Endodermal cell (in vitro differentiated cells): ENCODE data around the gene SSTR5. TPM values are rescaled to one million over a fixed set of nuclear protein-coding genes. Genes with fewer than 3 reads are reported as not detected.

Experiments used
- DNase-seq: peaks from one replicate; pipeline ENCODE4 v3.0.0-alpha.2; 2017
- H3K27ac ChIP-seq: 2 replicates; pipeline ENCODE4 v1.5.1; 2013; ENCODE audit warnings: mild to moderate bottlenecking, low read depth, low read length, moderate library complexity
- H3K27me3 ChIP-seq: 2 replicates; pipeline ENCODE4 v1.6.1; 2013; ENCODE audit warnings: mild to moderate bottlenecking, low read length, moderate library complexity; ENCODE audit not compliant: insufficient read depth, control insufficient read depth, poor library complexity, severe bottlenecking
- H3K36me3 ChIP-seq: 2 replicates; pipeline ENCODE4 v1.7.0; 2013; ENCODE audit warnings: mild to moderate bottlenecking, low read length, moderate library complexity; ENCODE audit not compliant: control insufficient read depth, insufficient read depth
- H3K4me1 ChIP-seq: one replicate; pipeline ENCODE4 v1.7.0; 2013; ENCODE audit warnings: low read length; ENCODE audit not compliant: control insufficient read depth, insufficient read depth
- H3K4me3 ChIP-seq: 2 replicates; pipeline ENCODE4 v1.5.1; 2013; ENCODE audit warnings: mild to moderate bottlenecking, low read length, moderate library complexity
- H3K9ac ChIP-seq: 2 replicates; pipeline ENCODE4 v1.6.1; 2013; ENCODE audit warnings: mild to moderate bottlenecking, low read length, moderate library complexity; ENCODE audit not compliant: poor library complexity, severe bottlenecking; ENCODE audit errors: extremely low read depth
- H3K9me3 ChIP-seq: 2 replicates; pipeline ENCODE4 v1.6.1; 2013; ENCODE audit warnings: mild to moderate bottlenecking, low read length, moderate library complexity; ENCODE audit not compliant: control insufficient read depth
- H3K27ac Mint-ChIP-seq: 2 replicates; pipeline ENCODE4 v1.8.0; 2020; ENCODE audit warnings: mixed read lengths
- H3K27me3 Mint-ChIP-seq: 2 replicates; pipeline ENCODE4 v1.8.0; 2021; ENCODE audit warnings: mild to moderate bottlenecking, mixed read lengths; ENCODE audit not compliant: insufficient read depth
- H3K36me3 Mint-ChIP-seq: 2 replicates; pipeline ENCODE4 v1.8.0; 2020; ENCODE audit warnings: low read depth, mixed read lengths
- H3K4me1 Mint-ChIP-seq: 2 replicates; pipeline ENCODE4 v1.8.0; 2020; ENCODE audit warnings: mixed read lengths
- H3K4me3 Mint-ChIP-seq: 2 replicates; pipeline ENCODE4 v1.8.0; 2020; ENCODE audit warnings: mild to moderate bottlenecking, moderate library complexity, mixed read lengths
- H3K9me3 Mint-ChIP-seq: 2 replicates; pipeline ENCODE4 v1.8.0; 2020; ENCODE audit warnings: mild to moderate bottlenecking, mixed read lengths
- WGBS, 2 experiments: methylation state at CpG; one replicate each; pipeline versions ENCODE4 v1.1.5 to v1.1.7; 2013; ENCODE audit warnings: missing lambda C conversion rate in 2 of 2, mixed read lengths in 1 of 2; ENCODE audit not compliant: insufficient coverage in 1 of 2, insufficient read length in 1 of 2; 5-methylcytosine and 5-hydroxymethylcytosine counted together
- total RNA-seq, 2 donors: library from RNA; stranded (reverse); fragmentation: NEBNext Ultra II Directional in 1 of 2; extraction: Animal tissue kit (Norgen Biotek cat#: 25700) in 1 of 2; gene quantifications; 2 replicates in 1 of 2; 3 replicates in 1 of 2; pipeline ENCODE4 v1.2.1, GENCODE V29; 2021
- TF ChIP-seq, protein P1 (sequence below): fragments of 200-600 bp; sonication (generic); conservative IDR thresholded peaks from 2 replicates; pipeline ENCODE4 v1.5.0; 2021; ENCODE audit warnings: antibody characterized with exemption, mild to moderate bottlenecking

The SSTR5 gene
- total RNA-seq, 2 donors from 2014 or later, result 0.64 to 1.3 TPM

DNA sequence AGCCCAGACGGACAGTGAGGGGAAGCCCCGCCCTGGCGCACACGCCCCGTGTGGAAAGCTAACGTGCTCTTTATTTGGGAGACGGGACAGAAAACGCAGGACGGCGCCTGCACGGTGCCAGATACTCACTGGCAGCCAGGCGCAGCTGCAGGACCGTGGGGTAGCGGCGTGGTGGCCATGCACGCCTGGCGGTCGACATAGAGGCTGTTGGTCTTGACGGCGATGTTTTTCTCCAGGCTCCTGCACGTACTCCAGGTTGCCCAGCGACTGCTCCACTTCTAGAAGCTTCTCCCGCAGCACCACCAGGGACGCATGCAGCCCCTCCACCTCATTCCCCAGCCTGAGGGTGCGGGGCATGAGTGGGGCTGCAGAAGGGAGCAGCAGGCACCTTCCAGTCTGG, 28.6 kb downstream of the SSTR5 start:
- WGBS, 2 experiments, result 89 to 92% methylated on average over 22 to 25 of the region's 25 CpGs
- Mint-ChIP-seq H3K27ac (no peak overlapping the region), H3K9me3 (no peaks in the 10 kb centered on the region), H3K4me1 (peaks cover 2% of the 10 kb centered on the region), H3K36me3 (no peaks in the 10 kb centered on the region), H3K27me3 (no peaks in the 10 kb centered on the region), H3K4me3 (no peak overlapping the region)
- Histone ChIP-seq H3K4me1 (peaks cover 3% of the 10 kb centered on the region), H3K9ac (no peak overlapping the region), H3K27ac (peak overlapping the region; percentile 17), H3K4me3 (no peak overlapping the region), H3K36me3 (no peaks in the 10 kb centered on the region), H3K27me3 (no peaks in the 10 kb centered on the region), H3K9me3 (no peaks in the 10 kb centered on the region)
- no peak for DNase-seq
- TF ChIP-seq, protein P1, sequence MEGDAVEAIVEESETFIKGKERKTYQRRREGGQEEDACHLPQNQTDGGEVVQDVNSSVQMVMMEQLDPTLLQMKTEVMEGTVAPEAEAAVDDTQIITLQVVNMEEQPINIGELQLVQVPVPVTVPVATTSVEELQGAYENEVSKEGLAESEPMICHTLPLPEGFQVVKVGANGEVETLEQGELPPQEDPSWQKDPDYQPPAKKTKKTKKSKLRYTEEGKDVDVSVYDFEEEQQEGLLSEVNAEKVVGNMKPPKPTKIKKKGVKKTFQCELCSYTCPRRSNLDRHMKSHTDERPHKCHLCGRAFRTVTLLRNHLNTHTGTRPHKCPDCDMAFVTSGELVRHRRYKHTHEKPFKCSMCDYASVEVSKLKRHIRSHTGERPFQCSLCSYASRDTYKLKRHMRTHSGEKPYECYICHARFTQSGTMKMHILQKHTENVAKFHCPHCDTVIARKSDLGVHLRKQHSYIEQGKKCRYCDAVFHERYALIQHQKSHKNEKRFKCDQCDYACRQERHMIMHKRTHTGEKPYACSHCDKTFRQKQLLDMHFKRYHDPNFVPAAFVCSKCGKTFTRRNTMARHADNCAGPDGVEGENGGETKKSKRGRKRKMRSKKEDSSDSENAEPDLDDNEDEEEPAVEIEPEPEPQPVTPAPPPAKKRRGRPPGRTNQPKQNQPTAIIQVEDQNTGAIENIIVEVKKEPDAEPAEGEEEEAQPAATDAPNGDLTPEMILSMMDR, result no peak

DNA sequence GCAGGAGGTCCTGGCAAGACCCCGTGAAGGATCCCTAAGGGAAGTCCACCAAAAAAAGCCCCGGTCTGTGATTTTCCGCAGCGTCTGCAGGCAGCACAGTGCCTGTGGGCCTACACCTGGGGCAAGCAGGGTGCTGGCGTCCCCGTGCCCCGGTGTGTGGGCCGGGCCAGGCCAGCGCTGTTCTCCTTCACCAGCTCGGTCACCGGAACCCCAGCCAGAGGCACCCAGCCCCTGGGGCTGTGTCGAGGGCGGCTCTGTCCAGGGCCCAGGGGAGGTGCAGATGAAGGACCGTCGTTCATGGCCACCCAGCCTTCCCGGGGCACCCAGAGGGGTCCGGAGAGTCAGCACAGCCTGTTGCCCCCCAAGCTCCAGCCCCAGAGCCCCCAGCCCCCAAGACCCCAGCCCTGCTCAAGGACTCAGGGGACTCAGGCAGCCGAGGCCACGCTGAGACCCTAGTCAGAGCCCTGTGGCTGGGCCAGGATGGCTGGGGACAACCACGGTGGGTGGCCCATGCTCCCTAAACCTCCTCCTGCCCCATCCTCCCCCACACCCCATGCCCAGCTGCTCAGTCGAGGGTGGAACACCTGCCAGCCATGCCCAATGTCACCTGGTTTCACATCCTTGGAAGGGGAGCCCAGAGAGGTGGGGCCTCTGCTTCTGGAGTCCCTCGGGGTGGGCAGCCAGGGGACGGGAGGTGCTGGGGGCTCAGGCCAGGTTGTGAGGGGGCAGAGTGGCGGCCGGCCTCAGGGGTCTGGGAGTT, 29.2 kb downstream of the SSTR5 start:
- no peaks in the 10 kb centered on the region for H3K9me3 Mint-ChIP-seq
- H3K9ac ChIP-seq, result no peak overlapping the region
- H3K4me3 Mint-ChIP-seq, result no peak overlapping the region
- no peaks in the 10 kb centered on the region for H3K27me3 Mint-ChIP-seq
- H3K27me3 ChIP-seq, result no peaks in the 10 kb centered on the region
- TF ChIP-seq, protein P1, result no peak
- H3K27ac ChIP-seq, result peak overlapping the region; percentile 17
- H3K4me3 ChIP-seq, result no peak overlapping the region
- H3K27ac Mint-ChIP-seq, result no peak overlapping the region
- DNase-seq, result no peak
- H3K4me1 ChIP-seq, result peaks cover 4% of the 10 kb centered on the region
- H3K36me3 ChIP-seq, result no peaks in the 10 kb centered on the region
- H3K9me3 ChIP-seq, result no peaks in the 10 kb centered on the region
- peaks cover 2% of the 10 kb centered on the region for H3K4me1 Mint-ChIP-seq
- no peaks in the 10 kb centered on the region for H3K36me3 Mint-ChIP-seq
- WGBS, 2 experiments, result 88 to 90% methylated on average over 17 to 25 of the region's 25 CpGs

DNA sequence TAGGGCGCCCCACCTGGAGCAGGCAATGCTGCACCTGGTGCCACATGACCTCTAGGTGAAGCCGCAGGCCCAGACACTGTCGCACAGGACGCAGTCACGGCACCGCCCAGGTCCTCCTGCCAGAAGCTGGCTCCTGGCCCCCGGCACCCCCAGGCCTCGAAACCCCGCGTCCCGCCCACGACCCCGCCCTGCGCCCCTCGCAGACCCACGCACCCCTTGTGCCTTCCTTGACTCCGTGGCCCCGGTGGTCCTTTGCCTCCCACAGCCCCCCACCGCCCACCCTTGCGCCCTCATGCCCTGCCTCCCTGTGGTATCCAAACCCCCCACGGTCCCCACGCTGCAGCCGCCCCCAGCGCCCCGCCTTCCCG, 29.8 kb downstream of the SSTR5 start:
- Histone ChIP-seq H3K4me1 (peaks cover 4% of the 10 kb centered on the region), H3K36me3 (no peaks in the 10 kb centered on the region), H3K27ac (no peak overlapping the region), H3K9me3 (no peaks in the 10 kb centered on the region), H3K9ac (no peak overlapping the region), H3K27me3 (no peaks in the 10 kb centered on the region), H3K4me3 (no peak overlapping the region)
- H3K9me3 Mint-ChIP-seq, result no peaks in the 10 kb centered on the region
- TF ChIP-seq, protein P1, result no peak
- 80 to 93% methylated on average over 6 to 18 of the region's 26 CpGs for WGBS, 2 experiments
- H3K36me3 Mint-ChIP-seq, result no peaks in the 10 kb centered on the region
- H3K4me1 Mint-ChIP-seq, result peaks cover 2% of the 10 kb centered on the region
- DNase-seq, result no peak
- H3K27me3 Mint-ChIP-seq, result no peaks in the 10 kb centered on the region
- no peak overlapping the region for H3K4me3 Mint-ChIP-seq
- H3K27ac Mint-ChIP-seq, result no peak overlapping the region
